ENCODE data around the gene MSH4. TPM values are rescaled to one million over a fixed set of nuclear protein-coding genes. Genes with fewer than 3 reads are reported as not detected.
"Not testable (repeated sequence)": the region's sequence is repeated elsewhere in the genome, so short reads cannot be mapped to it uniquely, and the experiment has no call there.

MSH4 gene
- total RNA-seq = 0.20 to 0.48 TPM in 2 of 3 replicates, not detected in the other
- long read RNA-seq = 0 reads

DNA sequence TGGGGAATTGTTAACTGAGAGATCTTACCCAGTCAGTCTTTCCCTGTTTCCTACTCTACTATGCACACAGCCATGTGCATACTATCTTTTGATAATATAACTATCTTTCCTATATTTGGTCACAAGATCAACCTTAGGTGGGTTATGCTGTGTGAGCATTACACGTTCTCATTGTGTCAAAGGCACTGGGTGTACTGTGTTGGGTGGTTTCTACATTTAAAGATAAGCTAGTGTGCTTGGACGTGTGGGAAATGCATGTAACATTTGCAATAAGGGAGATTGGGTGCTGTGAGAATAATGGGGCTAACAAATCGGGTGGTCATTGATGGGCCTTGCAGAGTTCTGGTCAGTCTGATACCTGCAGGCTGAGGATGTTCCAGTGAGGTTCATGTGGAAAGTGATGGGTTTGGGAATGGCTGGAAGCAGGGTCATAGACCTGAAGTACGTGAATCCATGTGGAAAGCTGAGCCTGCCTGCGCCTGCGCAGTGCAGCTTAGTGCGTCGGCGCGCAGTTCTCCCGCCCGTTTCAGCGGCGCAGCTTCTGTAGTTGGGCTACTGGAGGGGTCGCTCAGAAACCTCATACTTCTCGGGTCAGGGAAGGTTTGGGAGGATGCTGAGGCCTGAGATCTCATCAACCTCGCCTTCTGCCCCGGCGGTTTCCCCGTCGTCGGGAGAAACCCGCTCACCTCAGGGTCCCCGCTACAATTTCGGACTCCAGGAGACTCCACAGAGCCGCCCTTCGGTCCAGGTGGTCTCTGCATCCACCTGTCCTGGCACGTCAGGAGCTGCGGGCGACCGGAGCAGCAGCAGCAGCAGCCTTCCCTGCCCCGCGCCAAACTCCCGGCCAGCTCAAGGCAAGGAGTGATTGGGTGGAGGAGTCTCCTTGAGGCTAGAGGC lies at the start of gene MSH4:
TSS of gene MSH4 (plus strand) at position 507 of the 897 bp plus-strand sequence. CDS start at position 611, 104 bp downstream.
- H3K9me3 Mint-ChIP-seq (ENCODE audit: low read depth) = no peaks in the 10 kb centered on the region
- no peak within 1 kb of the TSS for H3K4me3 Mint-ChIP-seq (ENCODE audit: unreplicated experiment)
- DNase-seq (ENCODE audit: low spot score) = peak; percentile 88
- no peak for TF ChIP-seq CTCF (IDR thresholded peaks at IDR 0.05)
- peaks cover 9% of the 10 kb centered on the region for H3K4me1 Mint-ChIP-seq (ENCODE audit: low read depth)
- no peak within 1 kb of the TSS for H3K27ac Mint-ChIP-seq (ENCODE audit: unreplicated experiment)
- H3K27me3 Mint-ChIP-seq (ENCODE audit: low read depth) = no peaks in the 10 kb centered on the region
- H3K36me3 Mint-ChIP-seq (ENCODE audit: low read depth) = peaks cover 38% of the 10 kb centered on the region

DNA sequence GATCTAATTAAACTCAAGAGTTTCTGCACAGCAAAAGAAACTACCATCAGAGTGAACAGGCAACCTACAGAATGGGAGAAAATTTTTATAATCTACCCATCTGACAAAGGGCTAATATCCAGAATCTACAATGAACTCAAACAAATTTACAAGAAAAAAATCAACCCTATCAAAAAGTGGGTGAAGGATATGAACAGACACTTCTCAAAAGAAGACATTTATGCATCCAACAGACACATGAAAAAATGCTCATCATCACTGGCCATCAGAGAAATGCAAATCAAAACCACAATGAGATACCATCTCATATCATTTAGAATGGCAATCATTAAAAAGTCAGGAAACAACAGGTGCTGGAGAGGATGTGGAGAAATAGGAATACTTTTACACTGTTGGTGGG lies 39.5 kb upstream of the MSH4 start:
- DNase-seq (ENCODE audit: low spot score); H3K27me3 Mint-ChIP-seq (ENCODE audit: low read depth); H3K4me1 Mint-ChIP-seq (ENCODE audit: low read depth); H3K4me3 Mint-ChIP-seq (ENCODE audit: unreplicated experiment); H3K27ac Mint-ChIP-seq (ENCODE audit: unreplicated experiment): not testable (repeated sequence)
- Mint-ChIP-seq H3K36me3 (ENCODE audit: low read depth) (peaks cover 41% of the 10 kb centered on the region), H3K9me3 (ENCODE audit: low read depth) (peaks cover 20% of the 10 kb centered on the region)

GRCh38 chr1:75758543-75758942 lies 38.1 kb upstream of the MSH4 start:
- not testable (repeated sequence) for H3K4me3 Mint-ChIP-seq (ENCODE audit: unreplicated experiment); H3K27me3 Mint-ChIP-seq (ENCODE audit: low read depth); H3K27ac Mint-ChIP-seq (ENCODE audit: unreplicated experiment); DNase-seq (ENCODE audit: low spot score); H3K4me1 Mint-ChIP-seq (ENCODE audit: low read depth)
- Mint-ChIP-seq H3K9me3 (ENCODE audit: low read depth) (peaks cover 20% of the 10 kb centered on the region), H3K36me3 (ENCODE audit: low read depth) (peaks cover 30% of the 10 kb centered on the region)

- Mint-ChIP-seq H3K4me1 (ENCODE audit: low read depth) (peaks cover 30% of the 10 kb centered on the region), H3K36me3 (ENCODE audit: low read depth) (no peaks in the 10 kb centered on the region), H3K27me3 (ENCODE audit: low read depth) (no peaks in the 10 kb centered on the region), H3K27ac (ENCODE audit: unreplicated experiment) (peak overlapping the region; percentile 74), H3K4me3 (ENCODE audit: unreplicated experiment) (no peak overlapping the region), H3K9me3 (ENCODE audit: low read depth) (no peaks in the 10 kb centered on the region)
- TF ChIP-seq CTCF (IDR thresholded peaks at IDR 0.05) = no peak
- DNase-seq (ENCODE audit: low spot score) = no peak
Observed at GRCh38 chr1:75764057-75764655, 32.5 kb upstream of the MSH4 start.

GRCh38 chr1:75765697-75766355 lies 30.9 kb upstream of the MSH4 start:
- Mint-ChIP-seq H3K27ac (ENCODE audit: unreplicated experiment) (peak overlapping the region; percentile 96), H3K36me3 (ENCODE audit: low read depth) (no peaks in the 10 kb centered on the region), H3K9me3 (ENCODE audit: low read depth) (no peaks in the 10 kb centered on the region), H3K4me3 (ENCODE audit: unreplicated experiment) (no peak overlapping the region), H3K27me3 (ENCODE audit: low read depth) (no peaks in the 10 kb centered on the region), H3K4me1 (ENCODE audit: low read depth) (peaks cover 33% of the 10 kb centered on the region)
- TF ChIP-seq CTCF (IDR thresholded peaks at IDR 0.05) = no peak
- DNase-seq (ENCODE audit: low spot score) = no peak

DNA sequence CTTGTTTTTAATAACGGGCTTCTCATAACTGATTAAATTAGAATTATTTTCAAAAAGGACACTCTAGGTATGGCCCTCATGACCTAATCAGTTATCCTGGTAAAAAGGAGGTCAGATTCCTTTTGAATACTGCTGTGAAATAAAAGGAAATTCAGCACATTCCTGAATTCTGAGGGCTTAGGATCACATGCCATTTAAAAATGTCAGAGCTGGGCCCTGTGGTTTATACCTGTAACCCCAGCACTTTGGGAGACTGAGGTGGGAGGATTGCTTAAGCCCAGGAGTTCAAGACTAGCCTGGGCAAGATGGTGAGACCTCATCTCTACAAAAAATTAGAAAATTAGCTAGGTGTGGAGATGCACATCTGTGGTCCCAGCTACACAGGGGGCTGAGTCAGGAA lies 28.7 kb upstream of the MSH4 start:
- Mint-ChIP-seq H3K9me3 (ENCODE audit: low read depth) (no peaks in the 10 kb centered on the region), H3K4me1 (ENCODE audit: low read depth) (peaks cover 33% of the 10 kb centered on the region), H3K4me3 (ENCODE audit: unreplicated experiment) (no peak overlapping the region), H3K27me3 (ENCODE audit: low read depth) (no peaks in the 10 kb centered on the region), H3K27ac (ENCODE audit: unreplicated experiment) (peak overlapping the region; percentile 9), H3K36me3 (ENCODE audit: low read depth) (no peaks in the 10 kb centered on the region)
- no peak for DNase-seq (ENCODE audit: low spot score)
- TF ChIP-seq CTCF (IDR thresholded peaks at IDR 0.05) = no peak
